GM18858 (cell line): ENCODE data around the gene RPN1.
"Not testable (repeated sequence)": the region's sequence is repeated elsewhere in the genome, so short reads cannot be mapped to it uniquely, and the experiment has no call there.

Experiments used
- ATAC-seq: cut with Tn5 transposase; IDR thresholded peaks from one replicate; pipeline ENCODE4 v1.9.1; 2021; ENCODE audit not compliant: unreplicated experiment

The RPN1 gene

GRCh38 chr3:128613083-128613829, 37.4 kb downstream of the RPN1 start:
- no peak for ATAC-seq

DNA sequence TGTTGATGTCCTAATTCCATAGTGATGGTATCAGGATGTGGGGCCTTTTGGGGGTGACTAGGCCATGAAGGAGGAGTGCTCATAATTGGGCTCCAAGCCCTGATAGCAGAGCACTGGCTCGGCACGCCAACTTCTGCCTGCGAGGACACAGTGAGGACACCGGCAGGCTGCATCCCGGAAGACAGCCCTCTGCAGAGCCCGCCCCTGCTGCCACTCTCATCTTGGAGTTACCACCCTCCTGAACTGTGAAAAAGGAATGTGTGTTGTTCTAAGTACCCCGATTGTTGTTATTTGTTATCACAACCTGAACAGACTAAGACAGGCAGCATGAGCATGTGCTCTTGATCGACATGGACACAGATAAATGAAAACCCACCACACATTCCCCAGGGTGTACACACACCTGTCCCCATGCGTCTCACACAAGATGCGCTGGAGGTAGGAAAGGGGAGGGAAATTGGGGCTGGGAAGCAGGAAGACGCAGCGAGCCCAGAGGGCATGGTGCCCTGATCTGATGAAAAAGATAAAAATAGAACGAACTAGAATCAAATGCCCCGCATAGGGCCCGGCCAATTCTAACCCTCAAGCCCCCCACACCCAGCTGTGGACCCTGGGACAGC, 40.1 kb downstream of the RPN1 start:
- no peak for ATAC-seq

GRCh38 chr3:128609294-128609693, 41.3 kb downstream of the RPN1 start:
- ATAC-seq: no peak

- ATAC-seq: no peak
Measured at GRCh38 chr3:128607710-128608048, 42.9 kb downstream of the RPN1 start.

DNA sequence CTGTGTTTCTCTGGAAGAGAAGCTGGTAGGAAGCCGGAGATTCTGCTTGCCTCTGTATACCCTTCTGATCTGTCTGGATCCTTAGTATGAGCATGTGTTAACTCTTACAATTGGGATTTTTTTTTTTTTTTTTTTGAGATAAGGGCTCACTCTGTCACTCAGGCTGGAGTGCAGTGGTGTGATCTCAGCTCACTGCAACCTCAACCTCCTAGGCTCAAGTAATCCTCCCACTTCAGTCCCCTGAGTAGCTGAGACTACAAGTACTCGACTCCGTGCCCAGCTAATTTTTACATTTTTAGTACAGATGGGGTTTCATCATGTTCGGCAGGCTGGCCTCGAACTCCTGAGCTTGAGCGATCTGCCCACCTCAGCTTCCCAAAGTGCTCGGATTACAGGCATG, 44.5 kb downstream of the RPN1 start:
- ATAC-seq: no peak

DNA sequence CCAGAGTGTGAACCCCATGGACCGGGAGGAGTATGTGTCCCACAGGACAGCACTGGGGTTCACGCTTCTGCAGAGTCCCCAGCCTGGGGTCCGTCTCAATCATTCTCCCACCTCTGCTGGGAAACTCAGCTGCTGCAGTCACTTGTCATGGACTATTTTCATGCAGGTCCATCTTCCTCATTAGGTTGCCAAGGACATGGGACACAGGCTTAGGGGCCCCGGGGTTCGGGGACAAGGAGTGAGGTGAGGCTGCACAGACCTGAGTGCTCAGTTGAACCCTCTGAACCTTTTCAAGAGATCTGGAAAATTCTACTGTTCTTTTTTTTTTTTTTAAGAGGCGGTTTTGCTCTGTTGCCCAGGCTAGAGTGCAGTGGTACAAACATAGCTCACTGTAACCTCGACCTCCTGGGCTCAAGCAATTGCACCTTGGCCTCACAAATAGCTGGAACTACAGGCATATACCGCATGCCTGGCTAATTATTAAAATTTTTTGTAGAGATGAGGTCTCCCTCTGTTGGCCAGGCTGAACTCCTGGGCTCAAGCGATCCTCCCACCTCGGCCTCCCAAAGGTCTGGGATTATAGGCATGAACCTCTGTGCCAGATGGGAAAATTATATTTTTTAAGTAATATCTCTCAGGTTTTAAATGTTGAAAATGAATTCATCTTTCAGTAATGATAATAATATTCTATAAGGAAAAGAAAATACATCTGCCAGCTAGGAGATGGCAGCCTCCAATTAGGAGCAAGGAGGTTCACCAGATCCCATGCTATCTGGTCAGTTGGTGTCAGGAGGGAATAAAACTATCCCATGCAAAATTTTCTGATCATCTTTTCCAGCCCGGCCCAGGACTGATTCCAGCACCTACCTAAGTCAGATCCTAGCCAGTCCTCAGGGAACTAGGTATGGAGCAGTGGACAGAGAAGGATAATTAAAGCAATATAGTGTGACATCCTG, 45.2 kb downstream of the RPN1 start:
- ATAC-seq: no peak

DNA sequence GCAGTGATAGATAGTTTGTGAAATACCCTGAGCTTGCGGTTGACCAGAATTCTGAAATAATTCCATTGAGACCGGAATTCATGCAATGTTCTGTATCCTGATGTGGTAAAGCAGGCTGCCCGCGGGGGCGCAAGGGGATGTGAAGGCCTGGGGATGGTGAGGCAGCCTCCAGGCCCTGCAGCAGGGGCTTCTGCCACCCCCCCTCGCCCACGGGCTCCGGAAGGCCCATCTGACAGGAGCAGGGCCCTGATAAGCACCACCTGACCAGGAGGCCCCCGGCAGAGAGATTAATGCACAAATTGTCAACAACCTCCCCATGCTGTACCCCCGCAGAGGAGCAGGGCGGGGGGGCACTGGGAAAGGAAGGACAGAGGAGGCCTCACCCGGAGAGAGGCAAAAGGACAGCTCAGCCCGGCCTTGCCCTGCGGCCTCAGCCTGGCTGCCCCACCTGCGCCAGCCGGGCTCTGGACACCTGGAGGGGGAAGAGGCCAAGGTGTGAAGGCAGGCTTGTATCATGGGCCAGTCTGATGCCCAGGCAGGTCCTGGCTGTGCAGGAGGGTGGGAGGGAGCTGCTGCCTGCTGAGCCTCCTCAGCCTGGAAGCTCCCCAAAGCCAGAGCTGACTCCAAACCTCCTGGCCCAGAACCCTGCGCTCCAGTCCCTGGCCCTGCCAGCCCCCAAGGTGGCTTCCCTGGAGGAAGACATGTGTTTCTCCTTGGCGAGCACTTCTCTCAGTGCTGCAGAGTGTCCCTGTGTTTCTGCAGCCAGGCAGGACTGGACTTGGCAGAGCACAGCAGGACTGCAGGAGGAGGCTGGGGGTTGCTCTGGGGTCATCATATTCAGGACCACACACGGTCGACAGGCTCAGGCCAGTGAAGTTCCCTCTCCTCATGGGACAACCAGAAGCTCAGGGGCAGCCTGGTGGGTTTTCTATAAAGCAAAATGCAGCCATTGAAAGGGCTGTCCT, 46.5 kb downstream of the RPN1 start:
- no peak for ATAC-seq

DNA sequence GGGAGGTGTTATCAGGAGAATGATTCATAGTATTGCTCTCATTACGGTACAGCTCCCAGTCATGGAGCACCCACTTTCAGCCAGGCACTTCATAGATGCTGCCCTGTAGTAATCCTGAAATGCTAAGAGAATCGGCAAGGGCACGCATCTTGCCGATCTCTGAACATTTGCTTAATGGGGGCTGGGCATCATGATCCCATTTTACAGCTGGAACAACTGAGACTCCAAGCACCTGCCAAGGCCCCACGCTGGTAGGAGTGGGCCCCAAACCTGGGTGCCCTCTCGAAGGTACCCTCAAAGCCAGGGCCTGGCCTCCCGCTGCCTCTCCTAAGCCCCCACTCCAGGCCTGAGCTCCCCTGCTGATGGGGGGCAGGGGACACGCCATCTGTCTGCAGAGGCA, 47.3 kb downstream of the RPN1 start:
- ATAC-seq: no peak

- ATAC-seq: no peak
Measured at GRCh38 chr3:128598884-128599664, 51.5 kb downstream of the RPN1 start.

DNA sequence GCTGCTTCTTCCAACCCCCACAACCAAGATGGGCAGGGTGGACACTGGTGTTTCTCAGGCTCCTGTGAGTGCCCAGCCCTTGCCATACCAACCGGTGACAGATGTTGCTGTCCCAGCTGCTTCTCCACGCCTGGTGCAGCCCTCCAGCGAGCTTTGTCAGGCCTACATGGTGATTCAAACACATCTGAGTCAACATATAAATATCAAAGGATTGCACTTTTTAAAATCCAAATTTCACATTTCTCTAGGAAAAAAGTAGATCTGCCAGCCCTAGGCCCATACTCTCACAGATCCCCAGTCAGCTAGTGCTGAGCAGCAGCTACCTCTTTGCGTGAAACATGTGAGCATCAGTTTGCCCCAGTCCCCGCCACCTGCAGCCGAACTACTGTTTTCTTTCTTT, 52.7 kb downstream of the RPN1 start:
- no peak for ATAC-seq

DNA sequence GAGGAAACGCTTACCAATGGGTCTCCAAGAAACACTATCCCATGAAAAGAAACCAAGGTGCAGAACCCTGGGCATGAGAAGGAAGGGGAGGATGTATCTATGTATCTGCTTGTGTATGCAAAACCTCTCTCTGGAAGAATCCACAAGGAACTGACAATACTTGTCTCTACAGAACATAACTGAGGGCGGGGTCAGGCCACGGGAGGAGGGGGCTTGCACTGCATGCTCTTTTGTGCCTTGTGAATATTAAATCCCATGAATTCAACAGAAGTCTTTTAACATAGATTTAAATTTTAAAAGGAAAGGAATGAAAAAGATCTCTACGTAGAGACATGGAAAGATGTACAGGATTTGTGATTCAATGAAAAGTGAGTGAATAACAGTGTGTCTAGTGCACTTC, 57.8 kb downstream of the RPN1 start:
- no peak for ATAC-seq

DNA sequence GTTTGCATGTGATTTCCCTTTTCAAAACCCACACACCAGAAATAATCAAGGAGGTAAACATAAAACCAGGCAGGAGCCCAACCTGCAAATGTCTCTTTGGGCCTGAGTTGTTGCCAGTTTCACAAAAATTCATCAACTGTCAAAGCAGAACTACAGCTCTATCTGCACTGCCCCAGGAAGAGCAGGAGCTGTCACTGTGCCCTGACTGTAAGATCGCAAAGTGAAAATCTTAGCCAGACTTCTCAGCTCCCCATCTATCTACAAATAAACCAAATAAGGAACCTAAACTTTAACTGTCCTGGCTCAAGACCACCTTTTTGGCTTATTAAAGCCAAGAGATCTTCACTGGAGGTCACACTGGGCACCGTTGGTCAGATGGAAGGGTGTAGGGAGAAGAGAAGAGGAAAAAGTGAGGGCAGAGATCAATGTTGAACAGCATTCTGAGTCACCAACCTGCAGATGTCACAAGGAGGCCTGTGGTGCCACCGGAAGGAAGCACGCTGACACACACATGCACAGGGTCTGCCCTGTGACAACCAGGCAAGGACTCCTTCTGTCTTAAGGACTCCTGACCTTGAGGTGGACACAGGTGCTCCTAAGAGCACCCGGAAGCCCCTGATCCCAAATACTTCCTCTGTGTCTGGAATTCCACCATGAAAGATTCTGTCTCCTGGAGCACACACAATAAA, 58.7 kb downstream of the RPN1 start:
- no peak for ATAC-seq

- no peak for ATAC-seq
Measured at GRCh38 chr3:128590948-128591347, 59.7 kb downstream of the RPN1 start.

- not testable (repeated sequence) for ATAC-seq
Measured at GRCh38 chr3:128589985-128590384, 60.6 kb downstream of the RPN1 start.

GRCh38 chr3:128588147-128588546, 62.5 kb downstream of the RPN1 start:
- ATAC-seq: no peak

DNA sequence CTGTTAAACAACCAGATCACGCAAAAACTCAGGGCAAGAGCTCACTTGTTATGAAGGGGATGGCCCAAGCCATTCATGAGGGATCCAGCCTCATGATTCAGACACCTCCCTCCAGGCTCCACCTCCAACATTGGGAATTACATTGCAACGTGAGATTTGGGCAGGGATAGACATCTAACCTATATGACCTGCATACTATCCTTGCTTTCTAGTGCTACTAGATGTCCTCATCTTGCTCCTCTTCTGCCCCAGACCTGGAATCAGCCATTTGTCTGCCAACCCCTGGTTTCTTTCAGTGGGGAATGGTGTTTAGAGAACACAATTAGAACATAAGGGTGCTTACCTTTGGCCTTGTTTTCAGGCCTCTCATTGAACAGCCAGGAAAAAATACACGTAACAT, 63.2 kb downstream of the RPN1 start:
- ATAC-seq: no peak

DNA sequence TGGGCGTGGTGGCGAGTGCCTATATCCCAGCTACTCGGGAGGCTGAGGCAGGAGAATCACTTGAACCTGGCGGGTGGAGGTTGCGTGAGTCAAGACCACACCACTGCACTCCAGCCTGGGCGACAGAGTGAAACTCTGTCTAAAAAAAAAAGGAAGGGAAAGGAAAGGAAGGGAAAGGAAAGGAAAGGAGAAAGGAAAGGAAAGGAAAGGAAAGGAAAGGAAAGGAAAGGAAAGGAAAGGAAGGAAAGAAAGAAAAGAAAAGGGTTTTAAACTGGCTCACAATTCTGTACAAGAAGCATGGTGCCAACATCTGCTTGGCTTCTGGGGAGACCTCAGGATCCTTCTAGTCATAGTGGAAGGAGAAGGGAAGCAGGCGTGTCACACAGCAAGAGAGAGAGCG, 63.7 kb downstream of the RPN1 start:
- ATAC-seq: not testable (repeated sequence)

DNA sequence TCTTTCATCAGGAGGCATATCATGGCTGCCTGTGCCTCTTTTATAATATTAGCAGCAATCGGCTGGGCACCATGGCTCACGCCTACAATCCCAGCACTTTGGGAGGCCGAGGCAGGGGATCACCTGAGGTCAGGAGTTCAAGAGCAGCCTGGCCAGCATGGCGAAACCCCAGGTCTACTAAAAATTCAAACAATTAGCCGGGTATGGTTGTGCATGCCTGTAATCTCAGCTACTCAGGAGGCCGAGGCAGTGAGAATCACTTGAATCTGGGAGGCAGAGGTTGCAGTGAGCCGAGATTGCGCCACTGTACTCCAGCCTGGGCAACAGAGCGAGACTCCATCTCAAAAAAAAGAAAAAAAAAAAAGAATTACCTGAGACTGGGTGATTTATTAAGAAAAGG, 64.2 kb downstream of the RPN1 start:
- ATAC-seq: not testable (repeated sequence)

- ATAC-seq: no peak
Measured at GRCh38 chr3:128585974-128586373, 64.6 kb downstream of the RPN1 start.
